K562 (cell line): ENCODE results near the gene RGS7.

ENCODE experiments used
- BRD4 ChIP-seq: fragments of 200-600 bp; sonication (generic); IDR thresholded peaks from 2 replicates; pipeline ENCODE4 v1.6.1; 2017; ENCODE audit warnings: inconsistent platforms
- ELF1 ChIP-seq: fragments of 200-800 bp; sonication (Bioruptor generic); IDR thresholded peaks from 2 replicates; pipeline ENCODE4 v1.6.1; 2016; ENCODE audit warnings: missing genetic modification characterization, missing compliant biosample characterization
- POLR2AphosphoS5 ChIP-seq: IDR thresholded peaks from 2 replicates; pipeline ENCODE4 v1.6.1; 2011; ENCODE audit warnings: mild to moderate bottlenecking, low read depth, low read length, moderate library complexity; ENCODE audit not compliant: control insufficient read depth, insufficient read depth
- YY1 ChIP-seq, 3 experiments: IDR thresholded peaks; 2 replicates each; pipeline ENCODE4 v1.6.1; 2011; ENCODE audit warnings: low read length in 2 of 3, mild to moderate bottlenecking in 2 of 3, moderate library complexity in 2 of 3, borderline replicate concordance in 1 of 3, control low read depth in 1 of 3, low read depth in 1 of 3; ENCODE audit not compliant: insufficient read depth in 3 of 3, insufficient replicate concordance in 2 of 3, control insufficient read depth in 1 of 3, insufficient read length in 1 of 3; ENCODE audit errors: extremely low read depth in 1 of 3
- TF ChIP-seq, protein P1 (sequence below), 3 experiments: IDR thresholded peaks in 2 of 3; conservative IDR thresholded peaks in 1 of 3; 2 replicates each; pipeline ENCODE4 v1.5.1; 2011 to 2012; ENCODE audit warnings: low read length in 3 of 3, mild to moderate bottlenecking in 3 of 3, control low read depth in 2 of 3, improper control_type of control experiment in 1 of 3, inconsistent platforms in 1 of 3, low read depth in 1 of 3, mixed read lengths in 1 of 3, moderate library complexity in 1 of 3; ENCODE audit not compliant: insufficient read depth in 2 of 3
- TF ChIP-seq, protein P2 (sequence below): fragments of 200-800 bp; sonication (Bioruptor generic); IDR thresholded peaks from 2 replicates; pipeline ENCODE4 v1.6.1; 2016; ENCODE audit warnings: missing genetic modification characterization, missing compliant biosample characterization
- TF ChIP-seq, protein P3 (sequence below), 2 experiments: fragments of 450-650 bp; formaldehyde crosslinking in 1 of 2; IDR thresholded peaks; 2 replicates each; pipeline versions ENCODE4 v1.4.0 to v1.6.1; 2014 to 2020; ENCODE audit warnings: mild to moderate bottlenecking in 2 of 2, borderline replicate concordance in 1 of 2, low read depth in 1 of 2
- TF ChIP-seq, protein P4 (sequence below): fragments of 450-650 bp; formaldehyde crosslinking; IDR thresholded peaks from 2 replicates; pipeline ENCODE4 v1.4.0; 2020; ENCODE audit warnings: mild to moderate bottlenecking, moderate library complexity
- TF ChIP-seq, protein P5 (sequence below): fragments of 250-450 bp; sonication (Bioruptor Pico); IDR thresholded peaks from 2 replicates; pipeline ENCODE4 v1.5.0; 2020; ENCODE audit warnings: mild to moderate bottlenecking
- TF ChIP-seq, protein P6 (sequence below): fragments of 450-650 bp; formaldehyde crosslinking; conservative IDR thresholded peaks from 2 replicates; pipeline ENCODE4 v1.4.0; 2022; ENCODE audit warnings: mild to moderate bottlenecking, missing genetic modification characterization

DNA sequence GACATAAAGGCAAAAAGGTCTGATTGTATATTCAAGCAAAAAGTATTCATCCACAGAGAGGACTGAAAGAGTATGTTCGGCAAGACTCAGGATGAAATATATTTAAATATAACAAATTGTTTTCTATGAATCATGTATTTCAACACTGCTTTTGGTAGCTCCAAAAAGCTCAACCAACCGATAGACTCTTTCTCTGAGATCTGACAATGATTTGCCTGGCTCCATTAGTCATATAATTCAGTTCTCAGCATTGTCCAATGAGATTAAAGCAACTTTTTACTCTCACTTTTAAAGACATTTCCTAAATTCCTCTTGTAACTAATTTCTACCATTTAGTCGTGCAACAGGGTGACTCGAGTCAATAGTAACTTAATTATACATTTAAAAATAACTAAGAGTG, 426.0 kb downstream of the RGS7 start:
- TF ChIP-seq, protein P1, sequence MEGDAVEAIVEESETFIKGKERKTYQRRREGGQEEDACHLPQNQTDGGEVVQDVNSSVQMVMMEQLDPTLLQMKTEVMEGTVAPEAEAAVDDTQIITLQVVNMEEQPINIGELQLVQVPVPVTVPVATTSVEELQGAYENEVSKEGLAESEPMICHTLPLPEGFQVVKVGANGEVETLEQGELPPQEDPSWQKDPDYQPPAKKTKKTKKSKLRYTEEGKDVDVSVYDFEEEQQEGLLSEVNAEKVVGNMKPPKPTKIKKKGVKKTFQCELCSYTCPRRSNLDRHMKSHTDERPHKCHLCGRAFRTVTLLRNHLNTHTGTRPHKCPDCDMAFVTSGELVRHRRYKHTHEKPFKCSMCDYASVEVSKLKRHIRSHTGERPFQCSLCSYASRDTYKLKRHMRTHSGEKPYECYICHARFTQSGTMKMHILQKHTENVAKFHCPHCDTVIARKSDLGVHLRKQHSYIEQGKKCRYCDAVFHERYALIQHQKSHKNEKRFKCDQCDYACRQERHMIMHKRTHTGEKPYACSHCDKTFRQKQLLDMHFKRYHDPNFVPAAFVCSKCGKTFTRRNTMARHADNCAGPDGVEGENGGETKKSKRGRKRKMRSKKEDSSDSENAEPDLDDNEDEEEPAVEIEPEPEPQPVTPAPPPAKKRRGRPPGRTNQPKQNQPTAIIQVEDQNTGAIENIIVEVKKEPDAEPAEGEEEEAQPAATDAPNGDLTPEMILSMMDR (IDR thresholded peaks at IDR 0.05 in 2 of 3, conservative IDR thresholded peaks at IDR 0.05 in 1 of 3; ENCODE audit: insufficient read depth in 2 of 3, low read depth in 1 of 3, low read length in 3 of 3), result no peak
- TF ChIP-seq BRD4 (no peak), YY1 (IDR thresholded peaks at IDR 0.05; ENCODE audit: borderline replicate concordance in 1 of 3, control insufficient read depth in 1 of 3, extremely low read depth in 1 of 3, insufficient read depth in 3 of 3, insufficient read length in 1 of 3, insufficient replicate concordance in 2 of 3, low read depth in 1 of 3, low read length in 2 of 3) (no peak), ELF1 (no peak), POLR2AphosphoS5 (no peak)
- TF ChIP-seq, protein P2, sequence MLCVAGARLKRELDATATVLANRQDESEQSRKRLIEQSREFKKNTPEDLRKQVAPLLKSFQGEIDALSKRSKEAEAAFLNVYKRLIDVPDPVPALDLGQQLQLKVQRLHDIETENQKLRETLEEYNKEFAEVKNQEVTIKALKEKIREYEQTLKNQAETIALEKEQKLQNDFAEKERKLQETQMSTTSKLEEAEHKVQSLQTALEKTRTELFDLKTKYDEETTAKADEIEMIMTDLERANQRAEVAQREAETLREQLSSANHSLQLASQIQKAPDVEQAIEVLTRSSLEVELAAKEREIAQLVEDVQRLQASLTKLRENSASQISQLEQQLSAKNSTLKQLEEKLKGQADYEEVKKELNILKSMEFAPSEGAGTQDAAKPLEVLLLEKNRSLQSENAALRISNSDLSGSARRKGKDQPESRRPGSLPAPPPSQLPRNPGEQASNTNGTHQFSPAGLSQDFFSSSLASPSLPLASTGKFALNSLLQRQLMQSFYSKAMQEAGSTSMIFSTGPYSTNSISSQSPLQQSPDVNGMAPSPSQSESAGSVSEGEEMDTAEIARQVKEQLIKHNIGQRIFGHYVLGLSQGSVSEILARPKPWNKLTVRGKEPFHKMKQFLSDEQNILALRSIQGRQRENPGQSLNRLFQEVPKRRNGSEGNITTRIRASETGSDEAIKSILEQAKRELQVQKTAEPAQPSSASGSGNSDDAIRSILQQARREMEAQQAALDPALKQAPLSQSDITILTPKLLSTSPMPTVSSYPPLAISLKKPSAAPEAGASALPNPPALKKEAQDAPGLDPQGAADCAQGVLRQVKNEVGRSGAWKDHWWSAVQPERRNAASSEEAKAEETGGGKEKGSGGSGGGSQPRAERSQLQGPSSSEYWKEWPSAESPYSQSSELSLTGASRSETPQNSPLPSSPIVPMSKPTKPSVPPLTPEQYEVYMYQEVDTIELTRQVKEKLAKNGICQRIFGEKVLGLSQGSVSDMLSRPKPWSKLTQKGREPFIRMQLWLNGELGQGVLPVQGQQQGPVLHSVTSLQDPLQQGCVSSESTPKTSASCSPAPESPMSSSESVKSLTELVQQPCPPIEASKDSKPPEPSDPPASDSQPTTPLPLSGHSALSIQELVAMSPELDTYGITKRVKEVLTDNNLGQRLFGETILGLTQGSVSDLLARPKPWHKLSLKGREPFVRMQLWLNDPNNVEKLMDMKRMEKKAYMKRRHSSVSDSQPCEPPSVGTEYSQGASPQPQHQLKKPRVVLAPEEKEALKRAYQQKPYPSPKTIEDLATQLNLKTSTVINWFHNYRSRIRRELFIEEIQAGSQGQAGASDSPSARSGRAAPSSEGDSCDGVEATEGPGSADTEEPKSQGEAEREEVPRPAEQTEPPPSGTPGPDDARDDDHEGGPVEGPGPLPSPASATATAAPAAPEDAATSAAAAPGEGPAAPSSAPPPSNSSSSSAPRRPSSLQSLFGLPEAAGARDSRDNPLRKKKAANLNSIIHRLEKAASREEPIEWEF (CRISPR knock-in tag), result no peak
- TF ChIP-seq, protein P3, sequence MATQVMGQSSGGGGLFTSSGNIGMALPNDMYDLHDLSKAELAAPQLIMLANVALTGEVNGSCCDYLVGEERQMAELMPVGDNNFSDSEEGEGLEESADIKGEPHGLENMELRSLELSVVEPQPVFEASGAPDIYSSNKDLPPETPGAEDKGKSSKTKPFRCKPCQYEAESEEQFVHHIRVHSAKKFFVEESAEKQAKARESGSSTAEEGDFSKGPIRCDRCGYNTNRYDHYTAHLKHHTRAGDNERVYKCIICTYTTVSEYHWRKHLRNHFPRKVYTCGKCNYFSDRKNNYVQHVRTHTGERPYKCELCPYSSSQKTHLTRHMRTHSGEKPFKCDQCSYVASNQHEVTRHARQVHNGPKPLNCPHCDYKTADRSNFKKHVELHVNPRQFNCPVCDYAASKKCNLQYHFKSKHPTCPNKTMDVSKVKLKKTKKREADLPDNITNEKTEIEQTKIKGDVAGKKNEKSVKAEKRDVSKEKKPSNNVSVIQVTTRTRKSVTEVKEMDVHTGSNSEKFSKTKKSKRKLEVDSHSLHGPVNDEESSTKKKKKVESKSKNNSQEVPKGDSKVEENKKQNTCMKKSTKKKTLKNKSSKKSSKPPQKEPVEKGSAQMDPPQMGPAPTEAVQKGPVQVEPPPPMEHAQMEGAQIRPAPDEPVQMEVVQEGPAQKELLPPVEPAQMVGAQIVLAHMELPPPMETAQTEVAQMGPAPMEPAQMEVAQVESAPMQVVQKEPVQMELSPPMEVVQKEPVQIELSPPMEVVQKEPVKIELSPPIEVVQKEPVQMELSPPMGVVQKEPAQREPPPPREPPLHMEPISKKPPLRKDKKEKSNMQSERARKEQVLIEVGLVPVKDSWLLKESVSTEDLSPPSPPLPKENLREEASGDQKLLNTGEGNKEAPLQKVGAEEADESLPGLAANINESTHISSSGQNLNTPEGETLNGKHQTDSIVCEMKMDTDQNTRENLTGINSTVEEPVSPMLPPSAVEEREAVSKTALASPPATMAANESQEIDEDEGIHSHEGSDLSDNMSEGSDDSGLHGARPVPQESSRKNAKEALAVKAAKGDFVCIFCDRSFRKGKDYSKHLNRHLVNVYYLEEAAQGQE (IDR thresholded peaks at IDR 0.05; ENCODE audit: borderline replicate concordance), result no peak
- TF ChIP-seq, protein P3 (CRISPR knock-in tag; IDR thresholded peaks at IDR 0.05; ENCODE audit: low read depth), result no peak
- TF ChIP-seq, protein P4, sequence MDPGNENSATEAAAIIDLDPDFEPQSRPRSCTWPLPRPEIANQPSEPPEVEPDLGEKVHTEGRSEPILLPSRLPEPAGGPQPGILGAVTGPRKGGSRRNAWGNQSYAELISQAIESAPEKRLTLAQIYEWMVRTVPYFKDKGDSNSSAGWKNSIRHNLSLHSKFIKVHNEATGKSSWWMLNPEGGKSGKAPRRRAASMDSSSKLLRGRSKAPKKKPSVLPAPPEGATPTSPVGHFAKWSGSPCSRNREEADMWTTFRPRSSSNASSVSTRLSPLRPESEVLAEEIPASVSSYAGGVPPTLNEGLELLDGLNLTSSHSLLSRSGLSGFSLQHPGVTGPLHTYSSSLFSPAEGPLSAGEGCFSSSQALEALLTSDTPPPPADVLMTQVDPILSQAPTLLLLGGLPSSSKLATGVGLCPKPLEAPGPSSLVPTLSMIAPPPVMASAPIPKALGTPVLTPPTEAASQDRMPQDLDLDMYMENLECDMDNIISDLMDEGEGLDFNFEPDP (CRISPR knock-in tag), result no peak
- TF ChIP-seq, protein P5, sequence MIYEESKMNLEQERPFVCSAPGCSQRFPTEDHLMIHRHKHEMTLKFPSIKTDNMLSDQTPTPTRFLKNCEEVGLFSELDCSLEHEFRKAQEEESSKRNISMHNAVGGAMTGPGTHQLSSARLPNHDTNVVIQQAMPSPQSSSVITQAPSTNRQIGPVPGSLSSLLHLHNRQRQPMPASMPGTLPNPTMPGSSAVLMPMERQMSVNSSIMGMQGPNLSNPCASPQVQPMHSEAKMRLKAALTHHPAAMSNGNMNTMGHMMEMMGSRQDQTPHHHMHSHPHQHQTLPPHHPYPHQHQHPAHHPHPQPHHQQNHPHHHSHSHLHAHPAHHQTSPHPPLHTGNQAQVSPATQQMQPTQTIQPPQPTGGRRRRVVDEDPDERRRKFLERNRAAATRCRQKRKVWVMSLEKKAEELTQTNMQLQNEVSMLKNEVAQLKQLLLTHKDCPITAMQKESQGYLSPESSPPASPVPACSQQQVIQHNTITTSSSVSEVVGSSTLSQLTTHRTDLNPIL (CRISPR knock-in tag), result no peak
- TF ChIP-seq, protein P6, sequence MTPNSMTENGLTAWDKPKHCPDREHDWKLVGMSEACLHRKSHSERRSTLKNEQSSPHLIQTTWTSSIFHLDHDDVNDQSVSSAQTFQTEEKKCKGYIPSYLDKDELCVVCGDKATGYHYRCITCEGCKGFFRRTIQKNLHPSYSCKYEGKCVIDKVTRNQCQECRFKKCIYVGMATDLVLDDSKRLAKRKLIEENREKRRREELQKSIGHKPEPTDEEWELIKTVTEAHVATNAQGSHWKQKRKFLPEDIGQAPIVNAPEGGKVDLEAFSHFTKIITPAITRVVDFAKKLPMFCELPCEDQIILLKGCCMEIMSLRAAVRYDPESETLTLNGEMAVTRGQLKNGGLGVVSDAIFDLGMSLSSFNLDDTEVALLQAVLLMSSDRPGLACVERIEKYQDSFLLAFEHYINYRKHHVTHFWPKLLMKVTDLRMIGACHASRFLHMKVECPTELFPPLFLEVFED (CRISPR knock-in tag), result no peak
